Measurements from ENCODE around the gene WASF2. TPM values are rescaled to one million over a fixed set of nuclear protein-coding genes. Genes with fewer than 3 reads are reported as not detected.

Gene WASF2
- total and polyA plus RNA-seq, 2 of the 13 experiments (the other 11 are each of a cell fraction or from before 2014, with no cell fraction given): 10.4 to 27.7 TPM

- TF ChIP-seq ZNF558 (CRISPR knock-in tag; IDR thresholded peaks at IDR 0.05; ENCODE audit: borderline replicate concordance) (0 out of 2 replicates have a peak, but pooled peaks have one; percentile 61), ZNF546 (CRISPR knock-in tag; conservative IDR thresholded peaks at IDR 0.05) (no peak), PLRG1 (conservative IDR thresholded peaks at IDR 0.05) (no peak), POLR2A (IDR thresholded peaks at IDR 0.05; ENCODE audit: insufficient read depth in 1 of 2, low read depth in 2 of 2, low read length in 2 of 2) (peak in 1 of 2 experiments; percentile 42; a peak in 1 of 4 replicates), ELF1 (CRISPR knock-in tag; IDR thresholded peaks at IDR 0.05) (peak; percentile 10; the same call in 1 of the 2 replicates), ELF3 (CRISPR knock-in tag; IDR thresholded peaks at IDR 0.05) (no peak), RAD21 (CRISPR knock-in tag; IDR thresholded peaks at IDR 0.05) (peak; percentile 49; the same call in 1 of the 2 replicates), ZNF563 (CRISPR knock-in tag; IDR thresholded peaks at IDR 0.05) (peak; percentile 60), CHD2 (IDR thresholded peaks at IDR 0.05; ENCODE audit: low read depth, low read length) (no peak), TFDP2 (CRISPR knock-in tag; IDR thresholded peaks at IDR 0.05) (peak; percentile 50), TBX2 (CRISPR knock-in tag; IDR thresholded peaks at IDR 0.05; ENCODE audit: borderline replicate concordance) (peak; percentile 18; the same call in 1 of the 2 replicates), ZFP90 (CRISPR knock-in tag; IDR thresholded peaks at IDR 0.05; ENCODE audit: borderline replicate concordance) (no peak), ZNF574 (CRISPR knock-in tag; IDR thresholded peaks at IDR 0.05) (peak; percentile 28; the same call in 1 of the 2 replicates), HES4 (CRISPR knock-in tag; IDR thresholded peaks at IDR 0.05; ENCODE audit: borderline replicate concordance) (no peak), HNRNPL (IDR thresholded peaks at IDR 0.05; ENCODE audit: low read depth, low read length) (0 out of 2 replicates have a peak, but pooled peaks have one; percentile 37), SP1 (IDR thresholded peaks at IDR 0.05) (no peak), SP1 (CRISPR knock-in tag; IDR thresholded peaks at IDR 0.05) (no peak), YY1 (IDR thresholded peaks at IDR 0.05; ENCODE audit: insufficient read depth, insufficient replicate concordance, low read depth, low read length) (peak; percentile 49), ZNF354B (CRISPR knock-in tag; IDR thresholded peaks at IDR 0.05) (no peak), ZNF687 (CRISPR knock-in tag; IDR thresholded peaks at IDR 0.05) (peak; percentile 67), ZSCAN31 (CRISPR knock-in tag; IDR thresholded peaks at IDR 0.05; ENCODE audit: low read depth) (0 out of 2 replicates have a peak, but pooled peaks have one; percentile 43), ZBTB38 (CRISPR knock-in tag; IDR thresholded peaks at IDR 0.05) (0 out of 2 replicates have a peak, but pooled peaks have one; percentile 14), ZFX (CRISPR knock-in tag; IDR thresholded peaks at IDR 0.05; ENCODE audit: low read depth) (peak; percentile 25)
These were observed 123.4 kb downstream of the WASF2 start, which contains the start of gene MAP3K6 (continued) for GRCh38 chr1:27366411-27367159.
